ENCODE results near the gene OR1N1. TPM values are rescaled to one million over a fixed set of nuclear protein-coding genes. Genes with fewer than 3 reads are reported as not detected.

OR1N1 gene
- total and polyA plus RNA-seq, 2 donors (not counting 3 experiments of a cell fraction or from before 2014, with no cell fraction given), result 0.08 TPM; not detected in 1

DNA sequence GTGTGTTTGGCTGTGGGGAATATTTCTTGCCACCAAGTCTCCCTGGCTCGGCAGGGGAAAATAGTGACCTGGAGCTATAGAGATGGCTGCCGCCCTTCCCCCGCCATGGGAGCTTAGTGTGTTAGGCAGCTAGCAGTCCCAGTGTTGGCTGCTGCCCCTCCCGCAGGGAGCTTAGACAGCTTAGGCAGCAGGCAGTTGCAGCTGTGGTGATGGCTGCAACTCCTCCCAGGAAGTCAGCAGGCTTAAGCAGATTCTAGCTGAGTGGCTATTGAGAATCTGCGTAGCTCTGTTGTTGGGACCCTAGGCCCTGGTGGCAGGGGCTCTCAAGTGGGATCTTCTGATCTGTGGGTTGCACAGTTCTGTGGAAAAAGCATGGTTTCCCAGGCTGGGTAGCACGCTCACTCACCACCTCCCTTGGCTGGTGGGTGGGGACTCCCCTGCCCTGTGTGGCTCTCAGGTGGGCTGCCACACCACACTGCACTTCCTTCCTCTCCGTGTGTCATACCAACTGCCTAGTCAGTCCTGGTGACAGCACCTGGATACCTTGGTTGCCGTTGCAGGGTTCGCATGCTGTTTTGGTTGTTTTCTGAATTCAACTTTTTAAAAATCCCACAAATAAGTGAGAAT is 35.2 kb upstream of the OR1N1 start:
- DNase-seq (ENCODE audit: low read depth, low spot score) (no peak), FAIRE-seq (no peak)
- no peaks in the 10 kb centered on the region for H3K36me3 ChIP-seq (ENCODE audit: control insufficient read depth in 2 of 2, extremely low read depth in 1 of 2, insufficient read depth in 2 of 2, low read length in 2 of 2)
- no peak overlapping the region for H3K4me3 ChIP-seq (replicated peaks in 1 of 3; ENCODE audit: insufficient read depth in 1 of 3, low read depth in 1 of 3, low read length in 3 of 3)
- no peaks in the 10 kb centered on the region for H3K79me2 ChIP-seq (ENCODE audit: control insufficient read depth, insufficient read depth, low read length)
- no TSS peak for BruUV-seq (replicated peaks)
- H2AFZ ChIP-seq (ENCODE audit: low read depth, low read length), result no peak overlapping the region
- no peaks in the 10 kb centered on the region for H4K20me1 ChIP-seq (replicated peaks; ENCODE audit: control insufficient read depth, extremely low read depth, insufficient read depth, low read length)
- TF ChIP-seq EZH2 (IDR thresholded peaks at IDR 0.05; ENCODE audit: borderline replicate concordance, low read depth, low read length, severe bottlenecking) (no peak), POLR2A (IDR thresholded peaks at IDR 0.05; ENCODE audit: low read depth, low read length) (no peak), GATA2 (IDR thresholded peaks at IDR 0.05; ENCODE audit: insufficient read depth, insufficient read length, low read depth, low read length) (no peak)
- H3K9ac ChIP-seq (replicated peaks; ENCODE audit: extremely low read depth, insufficient read depth, low read length), result no peak overlapping the region
- H3K9me3 ChIP-seq (replicated peaks; ENCODE audit: control insufficient read depth, insufficient read depth, low read length), result no peaks in the 10 kb centered on the region
- H3K27me3 ChIP-seq (ENCODE audit: control insufficient read depth in 2 of 2, insufficient read depth in 2 of 2, low read length in 2 of 2), result no peaks in the 10 kb centered on the region
- H3K4me2 ChIP-seq (ENCODE audit: insufficient read depth, low read length), result no peak overlapping the region
- no peaks in the 10 kb centered on the region for H3K9me1 ChIP-seq (replicated peaks; ENCODE audit: control insufficient read depth, extremely low read depth, insufficient read depth, low read length)
- H3K27ac ChIP-seq (ENCODE audit: insufficient read depth, low read depth, low read length), result no peak overlapping the region
- no peaks in the 10 kb centered on the region for H3K4me1 ChIP-seq (ENCODE audit: control insufficient read depth, extremely low read depth, insufficient read depth, low read length)
- intact Hi-C loops (cut with micrococcal nuclease) (no loop called here), dilution Hi-C loops (cut with MboI; ENCODE audit: extremely low pct_ligation_motif_present, low sequenced_read_pairs) (no loop called here)
- ChIA-PET CTCF (no interaction called here), POLR2A (no interaction called here)

DNA sequence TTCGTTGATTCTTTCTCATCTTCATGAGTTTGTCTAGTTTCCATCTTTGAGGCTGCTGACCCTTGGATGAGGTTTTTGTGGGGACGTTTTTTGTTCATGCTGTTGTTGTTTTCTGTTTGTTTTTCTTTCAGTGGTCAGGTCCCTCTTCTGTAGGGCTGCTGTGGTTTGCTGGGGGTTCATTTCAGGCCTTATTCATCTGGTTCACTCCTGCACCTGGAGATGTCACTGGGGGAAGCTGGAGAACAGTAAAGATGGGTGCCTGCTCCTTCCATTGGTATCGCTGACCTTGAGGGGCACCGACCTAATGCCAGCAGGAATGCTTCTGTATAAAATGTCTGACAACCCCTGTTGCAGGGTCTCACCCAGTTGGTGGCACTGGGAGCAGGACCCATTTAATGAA is 34.4 kb upstream of the OR1N1 start:
- Histone ChIP-seq H4K20me1 (replicated peaks; ENCODE audit: control insufficient read depth, extremely low read depth, insufficient read depth, low read length) (no peaks in the 10 kb centered on the region), H2AFZ (ENCODE audit: low read depth, low read length) (no peak overlapping the region), H3K9ac (replicated peaks; ENCODE audit: extremely low read depth, insufficient read depth, low read length) (no peak overlapping the region), H3K9me3 (replicated peaks; ENCODE audit: control insufficient read depth, insufficient read depth, low read length) (no peaks in the 10 kb centered on the region), H3K27ac (ENCODE audit: insufficient read depth, low read depth, low read length) (no peak overlapping the region), H3K4me2 (ENCODE audit: insufficient read depth, low read length) (no peak overlapping the region), H3K4me1 (ENCODE audit: control insufficient read depth, extremely low read depth, insufficient read depth, low read length) (no peaks in the 10 kb centered on the region), H3K79me2 (ENCODE audit: control insufficient read depth, insufficient read depth, low read length) (no peaks in the 10 kb centered on the region), H3K4me3 (replicated peaks in 1 of 3; ENCODE audit: insufficient read depth in 1 of 3, low read depth in 1 of 3, low read length in 3 of 3) (no peak overlapping the region), H3K27me3 (ENCODE audit: control insufficient read depth in 2 of 2, insufficient read depth in 2 of 2, low read length in 2 of 2) (peaks cover 0 to 3% of the 10 kb centered on the region in 2 experiments), H3K36me3 (ENCODE audit: control insufficient read depth in 2 of 2, extremely low read depth in 1 of 2, insufficient read depth in 2 of 2, low read length in 2 of 2) (no peaks in the 10 kb centered on the region), H3K9me1 (replicated peaks; ENCODE audit: control insufficient read depth, extremely low read depth, insufficient read depth, low read length) (no peaks in the 10 kb centered on the region)
- ChIA-PET CTCF (no interaction called here), POLR2A (no interaction called here)
- dilution Hi-C loops (cut with MboI; ENCODE audit: extremely low pct_ligation_motif_present, low sequenced_read_pairs) (no loop called here), intact Hi-C loops (cut with micrococcal nuclease) (no loop called here)
- TF ChIP-seq FOS (IDR thresholded peaks at IDR 0.05; ENCODE audit: borderline replicate concordance, insufficient read depth, low read length) (no peak), GATA2 (IDR thresholded peaks at IDR 0.05; ENCODE audit: insufficient read depth, insufficient read length, low read depth, low read length) (no peak), POLR2AphosphoS5 (IDR thresholded peaks at IDR 0.05; ENCODE audit: insufficient read depth, low read depth, low read length) (no peak), EZH2 (IDR thresholded peaks at IDR 0.05; ENCODE audit: borderline replicate concordance, low read depth, low read length, severe bottlenecking) (no peak), POLR2A (IDR thresholded peaks at IDR 0.05; ENCODE audit: low read depth, low read length) (no peak), JUN (IDR thresholded peaks at IDR 0.05; ENCODE audit: borderline replicate concordance, insufficient read depth, insufficient read length, low read depth) (no peak), MYC (IDR thresholded peaks at IDR 0.05; ENCODE audit: low read depth, low read length) (no peak)
- TF ChIP-seq, protein P1, sequence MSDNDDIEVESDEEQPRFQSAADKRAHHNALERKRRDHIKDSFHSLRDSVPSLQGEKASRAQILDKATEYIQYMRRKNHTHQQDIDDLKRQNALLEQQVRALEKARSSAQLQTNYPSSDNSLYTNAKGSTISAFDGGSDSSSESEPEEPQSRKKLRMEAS (IDR thresholded peaks at IDR 0.05; ENCODE audit: insufficient read depth, insufficient read length), result no peak
- TF ChIP-seq, protein P2, sequence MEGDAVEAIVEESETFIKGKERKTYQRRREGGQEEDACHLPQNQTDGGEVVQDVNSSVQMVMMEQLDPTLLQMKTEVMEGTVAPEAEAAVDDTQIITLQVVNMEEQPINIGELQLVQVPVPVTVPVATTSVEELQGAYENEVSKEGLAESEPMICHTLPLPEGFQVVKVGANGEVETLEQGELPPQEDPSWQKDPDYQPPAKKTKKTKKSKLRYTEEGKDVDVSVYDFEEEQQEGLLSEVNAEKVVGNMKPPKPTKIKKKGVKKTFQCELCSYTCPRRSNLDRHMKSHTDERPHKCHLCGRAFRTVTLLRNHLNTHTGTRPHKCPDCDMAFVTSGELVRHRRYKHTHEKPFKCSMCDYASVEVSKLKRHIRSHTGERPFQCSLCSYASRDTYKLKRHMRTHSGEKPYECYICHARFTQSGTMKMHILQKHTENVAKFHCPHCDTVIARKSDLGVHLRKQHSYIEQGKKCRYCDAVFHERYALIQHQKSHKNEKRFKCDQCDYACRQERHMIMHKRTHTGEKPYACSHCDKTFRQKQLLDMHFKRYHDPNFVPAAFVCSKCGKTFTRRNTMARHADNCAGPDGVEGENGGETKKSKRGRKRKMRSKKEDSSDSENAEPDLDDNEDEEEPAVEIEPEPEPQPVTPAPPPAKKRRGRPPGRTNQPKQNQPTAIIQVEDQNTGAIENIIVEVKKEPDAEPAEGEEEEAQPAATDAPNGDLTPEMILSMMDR (IDR thresholded peaks at IDR 0.05; ENCODE audit: extremely low read depth in 1 of 2, insufficient read depth in 1 of 2, low read depth in 1 of 2, low read length in 2 of 2), result no peak
- DNase-seq (ENCODE audit: low read depth, low spot score) (no peak), FAIRE-seq (no peak)
- no TSS peak for BruUV-seq (replicated peaks)

Data from endothelial cell of umbilical vein (primary cell).